NCI-H2107 (cell line): ENCODE measurements around the gene SPG7.
"Not testable (repeated sequence)": the region's sequence is repeated elsewhere in the genome, so short reads cannot be mapped to it uniquely, and the experiment has no call there.

Experiments
- DNase-seq: peaks from one replicate; lab custom pipeline; 2025; lab: John Stamatoyannopoulos, UW

SPG7 gene

GRCh38 chr16:89564476-89565255 is 56.5 kb downstream of the SPG7 start:
- DNase-seq, result no peak

DNA sequence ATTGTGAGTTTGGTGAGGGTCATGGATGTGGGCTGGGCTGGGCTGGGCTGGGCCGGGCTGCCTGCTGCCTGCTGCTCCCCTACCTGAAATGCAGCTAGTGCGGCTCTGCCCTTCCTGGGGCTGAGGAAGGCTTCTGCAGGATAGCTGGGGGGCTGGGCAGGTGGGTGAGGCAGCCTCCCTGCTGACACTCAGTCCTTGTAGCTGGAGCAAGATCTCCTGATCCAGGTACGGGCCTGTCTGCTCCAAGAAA is 57.0 kb downstream of the SPG7 start:
- no peak for DNase-seq

GRCh38 chr16:89565506-89566372 is 57.5 kb downstream of the SPG7 start:
- peak; percentile 27 for DNase-seq

DNA sequence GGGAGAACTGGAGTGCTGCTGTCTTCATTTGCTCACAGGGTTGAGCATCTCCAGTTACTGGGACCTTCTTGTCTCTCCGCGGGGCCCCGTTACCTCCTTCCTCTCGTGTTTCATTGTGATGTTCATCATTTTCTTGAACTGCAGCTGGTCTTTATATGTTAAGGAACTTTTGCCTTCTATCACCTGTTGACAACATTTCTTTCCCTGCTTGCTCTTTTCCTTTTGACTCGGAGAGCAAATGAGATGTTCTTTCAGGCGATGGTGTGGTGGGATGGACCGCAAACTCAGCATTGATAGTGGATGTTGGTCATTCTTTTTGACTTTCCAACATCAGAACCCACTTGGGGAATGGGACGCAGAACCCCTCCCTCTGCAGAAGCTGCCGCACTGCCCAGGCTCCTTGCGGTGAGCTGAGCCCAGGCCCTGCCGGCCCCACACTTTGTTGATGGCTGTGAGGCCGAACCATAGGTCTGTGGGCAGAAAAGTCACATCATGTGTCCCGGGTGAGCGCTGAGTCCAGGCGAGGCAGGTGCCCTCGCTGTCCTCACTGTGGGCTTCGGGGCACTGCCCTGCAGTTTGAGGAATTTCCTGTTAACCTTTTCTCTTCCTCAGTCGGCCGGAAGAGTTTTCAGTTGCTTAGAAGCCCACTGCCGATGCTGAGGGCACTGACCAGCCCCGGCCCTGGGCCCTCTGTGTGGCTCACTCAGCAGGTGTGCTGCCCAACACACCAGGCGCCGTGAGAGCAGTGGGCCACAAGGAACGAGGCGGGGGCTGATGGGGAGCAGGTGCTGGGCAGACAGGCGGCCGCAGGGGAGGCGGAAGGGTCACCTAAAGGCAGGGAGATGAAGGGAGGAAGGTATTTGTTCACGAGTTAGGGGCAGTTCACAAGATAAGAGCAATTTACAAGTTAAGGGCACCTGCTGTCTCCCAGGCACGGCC is 59.7 kb downstream of the SPG7 start:
- no peak for DNase-seq

DNA sequence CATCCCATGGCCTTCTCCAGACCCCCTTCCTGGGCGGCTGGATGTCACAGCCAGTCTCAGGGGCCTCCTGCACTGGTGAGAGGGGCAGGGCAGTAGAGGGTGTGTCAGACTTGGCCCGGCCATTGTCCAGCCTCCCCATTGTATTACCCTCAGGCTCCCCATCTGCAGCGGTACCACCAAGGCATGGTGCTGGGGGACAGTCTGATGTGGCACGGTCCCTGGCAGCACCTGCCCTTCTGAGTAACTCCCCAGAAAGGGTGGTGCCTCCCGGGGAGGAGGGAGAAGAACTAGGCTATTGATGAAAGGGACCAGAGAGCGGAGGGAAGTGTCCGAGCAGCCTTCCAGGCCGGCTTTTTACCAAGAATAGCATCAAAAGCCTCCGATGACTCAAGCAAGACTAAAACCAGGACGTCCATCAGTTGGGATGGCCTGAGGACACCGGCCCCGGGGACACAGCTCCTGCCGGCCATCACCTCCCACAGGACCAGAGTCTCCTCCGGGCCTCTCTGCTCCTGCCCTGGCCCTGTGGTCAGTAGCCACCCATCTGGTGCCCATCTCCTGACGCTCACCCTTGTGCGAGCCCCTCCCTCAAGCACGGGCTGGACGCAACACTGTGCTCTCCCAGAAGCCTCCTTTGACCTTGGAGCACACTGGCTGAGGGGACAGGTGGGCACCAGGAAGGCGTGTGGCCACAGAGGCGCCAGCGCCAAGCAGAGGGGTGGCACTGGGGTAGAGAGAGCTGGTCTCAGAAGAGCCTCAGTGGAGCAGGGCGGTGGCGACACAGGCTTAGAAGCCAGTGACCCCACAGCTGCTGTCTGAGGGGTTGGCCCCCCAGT is 61.5 kb downstream of the SPG7 start:
- no peak for DNase-seq

DNA sequence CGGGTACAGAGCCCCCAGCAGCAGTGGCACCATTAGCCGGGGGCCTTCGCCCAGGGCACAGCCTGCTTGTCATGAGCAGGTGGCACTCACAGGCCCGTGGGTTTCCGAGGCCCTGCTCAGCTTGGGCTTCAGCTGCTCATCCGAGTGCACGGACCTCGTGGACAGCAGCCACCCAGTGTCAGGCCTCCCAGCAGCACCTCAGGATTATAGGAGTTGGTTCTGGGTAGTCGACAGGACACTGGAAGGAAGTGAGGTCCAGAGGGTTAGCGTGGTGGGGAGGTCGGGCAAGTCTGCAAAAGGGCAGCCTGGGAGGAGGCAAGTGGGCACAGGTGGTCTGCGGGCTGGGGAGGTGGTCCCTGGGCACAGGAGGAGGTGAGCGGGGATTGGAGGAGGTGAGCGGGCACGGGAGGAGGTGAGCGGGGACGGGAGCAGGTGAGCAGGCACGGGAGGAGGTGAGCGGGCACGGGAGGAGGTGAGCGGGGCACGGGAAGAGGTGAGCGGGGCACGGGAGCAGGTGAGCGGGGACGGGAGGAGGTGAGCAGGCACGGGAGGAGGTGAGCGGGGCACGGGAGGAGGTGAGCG is 62.2 kb downstream of the SPG7 start:
- DNase-seq, result no peak

- DNase-seq, result not testable (repeated sequence)
These were observed 62.9 kb downstream of the SPG7 start for GRCh38 chr16:89570983-89571598.

DNA sequence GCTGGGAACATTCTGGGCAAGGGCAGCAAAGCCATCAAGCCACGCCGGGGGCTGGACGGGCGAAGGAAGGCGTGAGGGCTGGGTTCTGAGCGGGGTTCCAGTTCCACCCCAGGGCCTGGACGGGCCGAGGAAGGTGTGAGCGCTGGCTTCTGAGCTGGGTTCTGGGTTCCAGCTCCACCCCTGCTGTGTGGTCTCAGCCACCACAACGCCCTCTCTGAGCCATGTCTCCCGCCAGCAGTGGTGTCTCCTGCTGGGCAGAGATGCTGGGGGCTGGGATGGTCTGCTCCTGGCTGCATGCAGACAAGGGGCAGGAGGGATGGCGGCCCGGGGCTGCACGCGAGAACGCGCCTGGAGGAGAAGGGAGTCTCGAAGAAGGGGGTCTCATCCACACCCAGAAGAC is 63.4 kb downstream of the SPG7 start:
- no peak for DNase-seq

GRCh38 chr16:89572073-89572484 is 63.9 kb downstream of the SPG7 start:
- no peak for DNase-seq

GRCh38 chr16:89572485-89573205 is 64.4 kb downstream of the SPG7 start:
- DNase-seq, result no peak

GRCh38 chr16:89573826-89574680 is 65.8 kb downstream of the SPG7 start:
- DNase-seq, result no peak

- peak; percentile 22 for DNase-seq
These were observed 66.6 kb downstream of the SPG7 start for GRCh38 chr16:89574681-89575246.

- no peak for DNase-seq
These were observed 67.3 kb downstream of the SPG7 start, which contains the start of gene CPNE7 for GRCh38 chr16:89575247-89576152. Gene CPNE7 (plus strand): TSS chr16:89575758. CDS start chr16:89575898, 140 bp downstream.

DNA sequence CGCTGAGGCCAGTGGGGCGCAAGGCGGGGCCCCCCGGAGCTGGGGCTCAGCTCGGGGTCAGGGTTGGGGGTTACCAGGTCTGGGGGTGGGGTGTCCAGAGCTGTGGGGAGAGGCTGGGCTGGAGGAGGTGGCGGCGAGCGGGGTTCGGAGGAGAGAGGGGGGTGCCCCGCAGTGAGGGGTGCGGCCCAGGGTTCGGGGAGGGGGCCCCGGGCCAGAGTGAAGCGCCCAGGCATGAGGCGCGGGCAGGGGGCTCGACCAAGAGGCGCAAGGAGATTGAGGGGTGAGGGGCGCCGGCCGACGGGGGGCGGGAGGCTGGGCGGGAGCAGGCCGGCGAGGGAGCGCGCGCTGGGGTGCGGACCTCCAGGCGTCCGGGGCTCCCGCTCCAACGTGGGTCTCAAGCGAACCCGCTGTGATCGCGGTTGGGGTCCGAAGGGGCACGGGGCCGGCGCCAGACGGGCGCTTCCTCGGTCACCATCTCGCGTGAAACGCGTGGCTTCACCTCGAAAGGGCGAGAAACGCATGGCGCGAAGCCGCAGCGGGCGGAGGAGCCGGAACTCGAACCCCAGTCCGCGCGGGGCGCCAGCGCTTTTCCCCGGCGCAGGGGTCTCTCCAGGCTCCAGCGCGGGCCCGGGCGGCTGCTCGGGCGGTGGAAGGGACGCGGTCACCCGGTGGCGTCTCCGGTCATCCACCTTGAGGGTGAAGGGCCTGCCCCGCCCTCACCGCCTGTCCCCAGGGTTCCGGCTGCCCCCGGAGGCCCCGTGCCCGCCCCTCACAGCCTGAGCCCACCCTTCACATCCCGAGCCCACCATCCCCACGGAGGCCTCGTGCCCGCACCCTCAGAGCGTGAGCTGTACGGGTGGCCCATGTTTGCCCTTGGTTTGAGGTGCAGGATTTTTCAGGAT is 68.2 kb downstream of the SPG7 start:
- no peak for DNase-seq

GRCh38 chr16:89577055-89577759 is 69.0 kb downstream of the SPG7 start:
- no peak for DNase-seq

DNA sequence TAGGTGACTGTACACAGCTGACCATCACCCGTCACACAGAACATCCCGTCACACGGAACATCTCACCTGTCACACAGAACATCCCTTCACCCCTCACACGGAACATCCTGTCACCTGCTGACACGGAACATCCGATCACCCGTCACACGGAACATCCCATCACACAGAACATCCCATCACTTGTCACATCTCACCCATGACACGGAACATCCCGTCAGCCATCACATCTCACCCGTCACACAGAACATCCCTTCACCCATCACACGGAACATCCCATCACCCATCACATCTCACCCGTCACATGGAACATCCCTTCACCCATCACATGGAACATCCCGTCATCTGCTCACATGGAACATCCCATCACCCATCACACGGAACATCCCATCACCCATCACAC is 71.1 kb downstream of the SPG7 start:
- no peak for DNase-seq
